HG03575 (cell line): ENCODE data around the gene RFTN1.

Experiments used
- ATAC-seq: cut with Tn5 transposase; IDR thresholded peaks from one replicate; pipeline ENCODE4 v1.9.1; 2021; ENCODE audit not compliant: unreplicated experiment, insufficient number of reproducible peaks, low FRiP score; ENCODE audit errors: extremely low read depth

Gene RFTN1

DNA sequence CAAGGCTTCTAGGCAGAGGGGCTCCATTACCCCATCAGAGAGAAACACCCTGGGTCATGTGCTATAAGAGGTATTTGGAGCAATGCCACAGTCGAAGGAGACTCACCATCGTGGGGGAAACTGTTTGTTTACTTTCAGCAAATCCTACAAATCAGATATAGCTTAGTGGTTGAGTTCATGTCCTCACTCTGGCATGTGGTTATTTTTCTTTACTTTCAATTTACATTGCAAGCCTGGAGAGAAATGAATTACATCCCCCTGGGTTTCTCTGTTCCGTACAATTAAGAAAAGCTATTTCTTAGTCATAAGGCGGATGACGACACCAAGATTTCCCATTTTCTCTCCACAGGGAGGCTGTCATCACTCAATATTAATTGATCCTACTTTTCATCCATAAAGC lies 36.9 kb downstream of the RFTN1 start:
- ATAC-seq: no peak

GRCh38 chr3:16475766-16476165 lies 37.7 kb downstream of the RFTN1 start:
- ATAC-seq: no peak

DNA sequence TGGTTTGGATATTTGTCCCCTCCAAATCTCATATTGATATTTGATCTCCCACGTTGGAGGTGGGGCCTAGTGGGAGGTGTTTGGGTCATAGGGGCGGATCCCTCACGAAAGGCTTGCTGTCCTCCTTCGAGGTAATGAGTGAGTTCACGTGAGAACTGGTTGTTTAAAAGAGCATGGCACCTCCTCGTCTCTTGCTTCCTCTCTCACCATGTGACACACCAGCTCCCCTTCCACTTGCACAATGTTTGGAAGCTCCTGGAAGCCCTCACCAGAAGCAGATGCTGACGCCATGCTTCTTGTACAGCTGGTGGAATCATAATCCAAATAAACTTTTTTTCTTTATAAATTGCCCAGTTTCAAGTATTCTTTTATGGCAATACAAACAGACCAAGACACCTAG lies 38.6 kb downstream of the RFTN1 start:
- ATAC-seq: no peak

GRCh38 chr3:16474216-16474615 lies 39.3 kb downstream of the RFTN1 start:
- no peak for ATAC-seq

DNA sequence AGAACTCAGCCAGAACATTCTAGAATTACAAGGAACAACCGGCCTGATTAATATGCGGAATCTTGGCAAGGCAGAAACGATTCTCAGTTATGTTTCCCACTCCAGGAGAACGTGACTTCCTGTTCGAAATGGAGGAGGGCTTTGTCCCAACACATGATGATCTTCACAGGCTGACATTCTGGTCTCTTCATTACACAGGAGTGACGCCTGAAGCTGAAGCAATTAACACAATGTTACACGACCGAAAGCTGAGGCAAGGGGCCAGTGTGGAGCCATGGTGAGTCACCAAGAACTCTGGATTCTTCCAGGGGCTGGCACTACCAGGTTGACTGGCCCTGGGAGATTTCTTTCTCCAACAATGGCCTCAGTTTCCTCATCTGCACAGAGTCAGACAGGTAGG lies 40.9 kb downstream of the RFTN1 start:
- no peak for ATAC-seq

- ATAC-seq: no peak
Observed at GRCh38 chr3:16471897-16472296, 41.6 kb downstream of the RFTN1 start.

DNA sequence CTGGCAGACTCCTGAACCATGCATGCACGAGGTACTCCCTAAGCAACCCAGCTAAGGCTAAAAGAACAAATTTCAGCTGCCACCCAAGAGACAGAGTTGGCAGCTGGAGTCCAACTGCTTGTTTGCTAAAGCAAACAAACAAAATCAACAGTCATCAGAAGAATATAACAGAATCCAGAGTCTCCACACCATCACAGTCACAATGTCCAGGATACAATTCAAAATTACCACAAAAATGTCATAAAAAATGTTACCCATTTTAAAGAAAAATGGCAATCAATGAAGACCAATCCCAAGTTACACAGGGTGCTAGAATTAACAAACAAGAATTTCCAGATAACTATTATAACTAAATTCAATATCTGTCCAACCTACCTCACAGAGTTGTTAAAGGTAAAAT lies 42.9 kb downstream of the RFTN1 start:
- ATAC-seq: no peak

DNA sequence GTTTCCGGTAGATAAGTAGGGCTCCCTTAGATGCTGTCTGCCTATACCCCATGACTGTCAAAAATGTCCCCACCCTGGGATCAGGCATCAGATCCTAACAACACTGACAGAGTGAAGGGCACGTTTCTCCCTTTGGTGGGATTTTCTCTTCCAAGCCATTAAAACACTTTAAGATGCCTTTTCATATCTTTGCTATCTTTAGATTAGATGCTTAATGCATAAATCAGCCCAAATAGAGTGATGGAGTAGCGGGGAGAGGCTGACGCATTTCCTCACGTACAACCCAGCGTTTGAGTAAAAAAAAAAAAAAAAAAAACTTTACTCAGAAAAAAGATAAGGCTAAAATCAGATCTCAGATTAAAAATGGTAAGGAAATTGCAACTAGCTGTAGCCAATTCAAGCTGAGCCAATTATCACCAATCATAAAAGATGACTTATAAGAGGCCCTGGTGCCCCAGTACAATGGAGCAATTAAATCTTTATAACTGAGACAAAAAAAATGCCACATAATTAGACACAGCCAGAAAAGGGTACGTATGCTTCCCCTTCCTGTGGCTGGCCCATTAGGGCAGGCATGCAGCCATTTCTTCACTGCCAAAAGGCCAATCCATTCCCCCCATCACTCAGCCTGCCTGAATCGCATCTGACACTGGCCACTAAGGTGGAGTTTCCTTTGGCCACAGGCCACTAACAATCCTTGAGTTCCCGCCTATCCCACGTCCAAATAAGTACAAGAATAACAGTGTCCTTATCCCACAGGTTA lies 45.0 kb downstream of the RFTN1 start:
- no peak for ATAC-seq

DNA sequence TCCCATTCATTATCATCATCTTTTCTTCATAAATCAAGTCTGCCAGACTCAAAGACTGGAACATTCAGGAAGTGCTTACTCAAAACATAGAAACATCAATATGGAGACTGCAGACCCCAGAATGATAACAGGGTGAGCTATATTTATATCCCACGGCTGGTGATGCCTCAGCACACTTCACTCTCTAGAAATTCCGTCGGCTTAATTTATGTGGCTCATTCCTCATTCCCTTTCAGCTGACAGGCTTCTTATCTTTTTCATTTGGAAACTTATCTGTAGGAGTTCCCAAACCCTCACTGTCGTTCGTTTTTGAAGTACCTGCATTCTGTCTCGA lies 45.5 kb downstream of the RFTN1 start:
- no peak for ATAC-seq

GRCh38 chr3:16467393-16467792 lies 46.1 kb downstream of the RFTN1 start:
- ATAC-seq: no peak

DNA sequence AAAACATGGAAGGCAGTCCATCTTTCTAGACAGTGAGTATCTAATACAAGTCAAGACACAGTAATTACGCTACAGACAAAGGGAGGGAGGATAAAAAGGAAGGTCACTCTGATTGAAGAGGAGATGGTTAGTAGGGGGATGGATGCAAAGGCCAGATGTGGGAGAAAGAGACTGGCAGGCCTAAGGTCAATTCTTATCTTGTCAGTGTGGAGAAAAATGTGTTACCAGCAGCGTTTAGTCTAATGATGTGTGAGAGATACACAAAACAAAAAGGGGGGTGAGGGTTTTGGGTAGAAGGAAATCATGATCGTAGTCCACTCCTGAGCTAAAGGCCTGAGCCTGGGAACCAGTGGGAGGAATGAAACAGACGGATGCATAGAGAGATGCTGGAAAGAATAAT lies 46.7 kb downstream of the RFTN1 start:
- ATAC-seq: no peak

GRCh38 chr3:16464511-16465148 lies 48.9 kb downstream of the RFTN1 start:
- no peak for ATAC-seq

DNA sequence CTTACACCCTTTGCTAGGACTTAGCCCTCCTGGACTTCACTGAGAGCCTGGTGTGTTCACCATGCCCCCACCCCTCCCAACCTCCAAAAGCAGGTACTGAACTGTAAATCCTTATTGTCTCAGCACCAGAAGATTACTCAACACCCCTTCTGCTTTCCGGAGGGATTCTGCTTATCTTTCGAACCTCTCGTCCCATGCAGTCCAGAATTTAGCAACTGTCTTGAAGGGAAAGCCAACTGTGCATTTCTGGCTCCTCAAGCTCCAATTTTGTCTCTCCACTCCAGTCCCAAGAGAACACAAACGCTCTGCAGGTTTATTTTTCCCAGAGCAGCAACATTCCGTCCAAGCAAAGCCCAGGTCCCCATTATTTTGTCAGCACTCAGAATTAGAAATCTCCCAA lies 49.6 kb downstream of the RFTN1 start:
- no peak for ATAC-seq

DNA sequence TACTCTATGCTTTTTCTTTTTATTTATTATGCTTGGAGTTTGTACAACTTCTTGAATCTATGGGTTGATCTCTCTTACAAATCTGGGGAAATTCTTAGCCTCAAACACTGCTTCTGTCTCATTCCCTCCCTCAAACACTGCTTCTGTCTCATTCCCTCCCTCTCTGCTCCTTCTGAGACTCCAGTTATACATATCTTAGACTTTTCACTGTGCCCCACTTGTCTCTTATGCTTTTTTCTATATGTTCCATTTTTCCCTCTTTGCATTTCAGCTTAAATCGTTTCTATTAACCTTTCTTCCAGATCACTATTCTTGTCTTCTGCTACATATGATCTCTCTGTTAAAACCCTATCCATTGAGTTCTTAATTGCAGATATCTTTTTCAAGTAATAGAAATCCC lies 50.4 kb downstream of the RFTN1 start:
- no peak for ATAC-seq

DNA sequence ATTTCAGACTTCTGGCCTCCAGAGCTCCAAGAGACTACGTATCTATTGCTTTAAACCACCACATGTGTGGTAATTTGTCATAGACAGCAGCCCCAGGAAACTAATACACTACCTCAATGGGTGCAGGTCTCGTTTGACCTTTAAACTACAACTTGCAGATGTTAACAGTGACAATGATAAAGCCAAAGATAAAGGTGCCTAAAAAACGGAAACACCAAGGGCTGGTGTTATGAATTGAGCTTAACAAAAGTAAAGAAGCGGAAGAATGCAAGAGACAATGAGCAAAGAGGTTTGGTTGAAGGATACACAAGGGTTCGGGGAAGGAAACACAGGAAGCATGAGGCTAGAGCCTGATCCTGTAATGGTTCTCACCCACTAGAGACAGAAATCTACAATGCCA lies 50.8 kb downstream of the RFTN1 start:
- no peak for ATAC-seq

- ATAC-seq: no peak
Observed at GRCh38 chr3:16461463-16462245, 51.8 kb downstream of the RFTN1 start.

- ATAC-seq: no peak
Observed at GRCh38 chr3:16460886-16461285, 52.6 kb downstream of the RFTN1 start.

DNA sequence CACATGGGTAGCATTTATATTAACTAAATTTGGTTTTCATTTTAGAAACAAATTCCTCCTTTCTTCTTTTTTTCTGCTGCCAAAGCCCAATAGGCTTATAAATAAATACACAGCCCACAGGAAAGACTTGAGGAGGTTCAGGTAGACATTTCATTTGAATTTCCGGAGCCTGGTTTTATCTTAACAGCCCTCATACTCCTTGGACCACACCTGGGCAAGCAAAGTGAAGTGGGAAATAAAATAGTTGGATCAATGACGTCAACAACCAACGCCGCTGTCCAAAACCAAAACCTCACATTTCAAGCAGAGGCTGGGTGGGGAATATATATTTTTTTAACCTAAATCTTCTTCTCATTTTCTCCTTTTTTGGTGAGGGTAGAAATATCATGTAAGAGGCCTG lies 53.2 kb downstream of the RFTN1 start:
- ATAC-seq: no peak

GRCh38 chr3:16456784-16457415 lies 56.6 kb downstream of the RFTN1 start:
- no peak for ATAC-seq

GRCh38 chr3:16455966-16456365 lies 57.5 kb downstream of the RFTN1 start:
- ATAC-seq: no peak
